ENCODE results near the gene ZMIZ1.

Gene ZMIZ1

GRCh38 chr10:79313911-79314439, 245.2 kb downstream of the ZMIZ1 start:
- TF ChIP-seq CTCF (IDR thresholded peaks at IDR 0.05) = no peak

GRCh38 chr10:79314761-79315601, 246.2 kb downstream of the ZMIZ1 start:
- TF ChIP-seq CTCF (IDR thresholded peaks at IDR 0.05) = no peak

GRCh38 chr10:79315602-79315920, 246.8 kb downstream of the ZMIZ1 start:
- TF ChIP-seq CTCF (IDR thresholded peaks at IDR 0.05) = no peak

GRCh38 chr10:79316671-79317431, 248.1 kb downstream of the ZMIZ1 start:
- no peak for TF ChIP-seq CTCF (IDR thresholded peaks at IDR 0.05)

GRCh38 chr10:79318369-79318768, 249.6 kb downstream of the ZMIZ1 start:
- TF ChIP-seq CTCF (IDR thresholded peaks at IDR 0.05) = no peak

- TF ChIP-seq CTCF (IDR thresholded peaks at IDR 0.05) = no peak
Measured at GRCh38 chr10:79319115-79319771, 250.5 kb downstream of the ZMIZ1 start.

GRCh38 chr10:79320316-79320715, 251.6 kb downstream of the ZMIZ1 start:
- TF ChIP-seq CTCF (IDR thresholded peaks at IDR 0.05) = no peak

Measured in LNCAP (cell line).